ENCODE measurements around the gene CNKSR1.
"Not testable (repeated sequence)": the region's sequence is repeated elsewhere in the genome, so short reads cannot be mapped to it uniquely, and the experiment has no call there.

The CNKSR1 gene

DNA sequence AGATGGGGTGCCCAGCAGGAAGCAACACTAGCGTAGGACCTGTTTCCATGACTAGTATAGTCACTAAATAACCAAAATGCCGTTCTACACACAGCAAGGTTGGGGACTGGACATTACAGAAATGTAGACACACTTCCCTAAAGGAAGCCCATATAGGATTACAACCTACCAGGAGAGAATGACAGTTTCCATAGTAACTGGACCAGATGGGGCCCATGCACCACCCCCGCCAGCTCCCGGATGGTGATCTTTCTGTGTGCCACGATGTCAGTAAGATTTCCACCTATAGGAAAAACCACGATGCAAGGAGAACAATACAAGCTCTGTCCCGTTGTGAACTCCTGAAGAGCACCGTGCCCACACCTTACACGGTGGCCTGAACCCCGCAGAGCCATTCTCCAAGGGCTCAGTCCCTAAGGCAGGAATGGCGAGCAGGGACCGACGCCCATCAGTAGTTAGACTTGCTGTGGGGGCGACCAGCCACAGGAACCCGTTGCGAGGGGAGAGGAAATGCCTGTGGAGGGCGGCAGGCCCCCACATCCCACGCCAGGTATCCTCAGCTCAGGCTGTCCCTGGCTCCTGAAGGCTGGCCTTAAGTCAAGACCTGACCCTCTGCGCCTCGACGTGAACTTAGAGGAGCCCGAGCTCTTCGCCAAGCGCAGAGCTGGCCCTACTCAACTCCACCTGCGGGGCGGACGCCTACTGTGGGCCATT is 43.1 kb downstream of the CNKSR1 start:
- H3K27ac ChIP-seq, result no peak overlapping the region
- TF ChIP-seq, protein P1, sequence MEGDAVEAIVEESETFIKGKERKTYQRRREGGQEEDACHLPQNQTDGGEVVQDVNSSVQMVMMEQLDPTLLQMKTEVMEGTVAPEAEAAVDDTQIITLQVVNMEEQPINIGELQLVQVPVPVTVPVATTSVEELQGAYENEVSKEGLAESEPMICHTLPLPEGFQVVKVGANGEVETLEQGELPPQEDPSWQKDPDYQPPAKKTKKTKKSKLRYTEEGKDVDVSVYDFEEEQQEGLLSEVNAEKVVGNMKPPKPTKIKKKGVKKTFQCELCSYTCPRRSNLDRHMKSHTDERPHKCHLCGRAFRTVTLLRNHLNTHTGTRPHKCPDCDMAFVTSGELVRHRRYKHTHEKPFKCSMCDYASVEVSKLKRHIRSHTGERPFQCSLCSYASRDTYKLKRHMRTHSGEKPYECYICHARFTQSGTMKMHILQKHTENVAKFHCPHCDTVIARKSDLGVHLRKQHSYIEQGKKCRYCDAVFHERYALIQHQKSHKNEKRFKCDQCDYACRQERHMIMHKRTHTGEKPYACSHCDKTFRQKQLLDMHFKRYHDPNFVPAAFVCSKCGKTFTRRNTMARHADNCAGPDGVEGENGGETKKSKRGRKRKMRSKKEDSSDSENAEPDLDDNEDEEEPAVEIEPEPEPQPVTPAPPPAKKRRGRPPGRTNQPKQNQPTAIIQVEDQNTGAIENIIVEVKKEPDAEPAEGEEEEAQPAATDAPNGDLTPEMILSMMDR (conservative IDR thresholded peaks at IDR 0.05), result no peak
- TF ChIP-seq ZFX (IDR thresholded peaks at IDR 0.05), result no peak

DNA sequence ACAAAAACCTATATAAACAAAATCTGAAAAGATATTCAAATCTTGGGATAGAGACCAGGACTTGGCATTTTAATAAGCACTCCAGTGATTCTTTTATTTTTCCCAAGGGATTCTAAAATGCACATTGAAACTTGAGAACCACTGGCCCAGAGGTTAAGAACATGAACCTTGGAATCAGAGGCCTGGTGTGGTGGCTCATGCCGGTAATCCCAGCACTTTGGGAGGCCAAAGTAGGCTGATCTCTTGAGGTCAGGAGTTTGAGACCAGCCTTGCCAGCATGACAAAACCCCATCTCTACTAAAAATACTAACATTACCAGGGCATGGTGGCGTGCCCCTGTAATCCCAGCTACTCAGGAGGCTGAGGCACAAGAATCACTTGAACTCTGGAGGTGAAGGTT is 43.8 kb downstream of the CNKSR1 start:
- no peak overlapping the region for H3K27ac ChIP-seq
- TF ChIP-seq, protein P1 (conservative IDR thresholded peaks at IDR 0.05), result no peak
- TF ChIP-seq ZFX (IDR thresholded peaks at IDR 0.05), result no peak

DNA sequence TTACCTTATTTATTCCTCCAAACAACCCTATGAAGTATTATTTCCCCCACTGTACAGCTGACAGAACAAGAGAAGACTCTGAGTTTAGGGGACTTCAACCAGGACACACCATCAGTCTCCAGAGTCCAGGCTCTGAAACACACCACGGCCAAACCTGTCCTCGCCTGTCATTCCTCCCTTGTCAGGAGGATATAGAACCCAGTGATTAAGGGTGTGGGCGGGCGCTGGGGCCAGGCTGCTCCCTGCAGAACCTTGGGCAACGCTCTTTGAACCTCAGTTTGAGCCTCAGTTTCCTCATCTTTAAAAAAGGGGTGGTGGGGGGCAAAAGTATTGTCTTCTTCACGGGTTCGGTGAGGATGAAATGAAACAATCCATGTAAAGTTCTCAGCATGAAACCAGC is 47.3 kb downstream of the CNKSR1 start:
- no peak for TF ChIP-seq ZFX (IDR thresholded peaks at IDR 0.05)
- TF ChIP-seq, protein P1 (conservative IDR thresholded peaks at IDR 0.05), result no peak
- H3K27ac ChIP-seq, result no peak overlapping the region

DNA sequence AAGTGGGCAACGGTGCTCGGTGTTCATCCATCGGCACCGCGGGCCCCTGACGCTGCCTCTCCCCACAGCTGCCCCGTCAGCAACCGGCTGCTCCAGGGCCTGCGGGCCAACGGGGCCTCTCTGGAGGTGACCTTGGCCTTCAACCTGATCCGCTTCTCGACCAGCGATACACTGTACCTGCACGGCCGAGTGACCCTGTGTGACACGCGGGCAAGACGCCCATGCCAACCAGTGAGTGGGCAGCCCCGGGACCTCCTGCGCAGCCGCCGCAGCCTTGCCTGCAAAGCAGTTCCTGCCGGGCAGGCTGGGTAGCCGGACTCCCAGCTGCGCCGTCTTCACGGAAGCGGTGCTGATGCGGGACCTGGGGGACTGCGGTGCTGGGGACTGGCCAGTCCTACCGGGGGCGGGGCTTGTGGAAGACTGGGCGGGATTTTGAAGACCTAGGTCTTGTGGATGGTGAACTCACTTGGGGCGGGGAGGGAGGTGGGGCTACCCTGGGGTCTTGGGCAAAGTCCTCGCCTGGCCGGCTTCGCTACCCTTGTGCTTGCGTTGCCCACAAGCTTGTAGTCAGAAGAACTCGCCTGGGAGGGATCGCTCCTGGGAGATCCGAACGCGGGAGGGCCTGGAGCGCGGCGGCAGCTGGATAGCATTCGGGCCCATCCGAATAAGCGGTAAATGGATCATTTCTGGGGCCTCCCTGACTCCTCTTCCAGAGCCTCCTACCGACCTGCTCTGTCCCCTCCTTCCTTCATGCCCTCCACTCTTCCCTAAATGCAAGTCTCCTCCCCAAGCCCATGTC is 47.9 kb downstream of the CNKSR1 start:
- no peak for TF ChIP-seq ZFX (IDR thresholded peaks at IDR 0.05)
- TF ChIP-seq, protein P1 (conservative IDR thresholded peaks at IDR 0.05), result no peak
- H3K27ac ChIP-seq, result no peak overlapping the region

DNA sequence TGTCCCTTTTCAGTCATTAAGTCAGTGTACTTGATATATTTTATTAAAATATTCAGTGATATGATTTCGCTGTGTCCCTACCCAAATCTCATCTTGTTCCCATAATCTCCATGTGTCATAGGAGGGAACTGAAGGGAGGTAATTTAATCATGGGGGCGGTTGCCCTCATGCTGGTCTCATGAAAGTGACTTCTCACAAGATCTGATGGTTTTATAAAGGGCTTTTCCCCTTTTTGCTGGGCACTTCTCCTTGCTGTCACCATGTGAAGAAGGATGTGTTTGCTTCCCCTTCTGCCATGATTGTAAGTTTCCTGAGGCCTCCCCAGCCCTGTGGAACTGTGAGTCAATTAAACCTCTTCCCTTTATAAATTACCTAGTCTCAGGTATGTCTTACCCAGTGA is 53.4 kb downstream of the CNKSR1 start:
- not testable (repeated sequence) for H3K27ac ChIP-seq

DNA sequence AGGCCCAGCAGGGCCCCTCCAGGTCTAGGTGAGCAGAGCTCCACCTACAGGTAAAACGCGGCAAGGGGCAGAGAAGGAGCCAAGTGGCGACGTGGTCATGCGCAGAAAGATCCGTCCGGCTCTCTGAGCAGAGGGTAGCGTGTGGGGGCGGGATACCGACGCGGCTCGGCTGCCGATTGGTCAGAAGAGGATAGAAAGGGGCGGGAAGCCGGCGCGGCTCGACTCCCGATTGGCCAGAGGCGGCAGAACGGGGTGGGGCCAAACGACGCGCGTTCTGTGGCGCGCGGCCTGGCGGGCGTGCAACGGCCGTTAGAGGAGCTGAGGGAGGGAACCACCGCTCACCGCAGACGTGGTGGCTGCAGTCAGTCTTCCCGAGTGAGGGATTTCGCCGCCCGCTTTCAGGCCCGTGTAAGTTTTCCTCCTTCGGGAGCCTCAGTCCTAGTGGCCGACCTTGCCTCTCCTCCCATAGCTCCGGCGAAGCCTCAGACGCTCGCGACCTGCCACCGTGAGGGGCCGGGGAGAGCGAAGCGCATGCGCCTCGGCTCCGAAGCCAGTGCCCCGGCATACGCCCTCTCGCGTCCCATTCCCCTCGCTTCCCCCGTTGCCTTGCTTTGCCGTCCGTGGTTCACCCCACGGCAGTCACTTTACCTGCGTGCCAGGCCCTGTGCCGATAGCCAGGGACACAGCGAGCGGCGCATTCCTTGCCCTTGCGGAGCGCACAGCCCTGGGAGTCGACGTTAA is 56.8 kb downstream of the CNKSR1 start, which contains the start of gene CEP85:
Gene CEP85 (plus strand): TSS at position 298 of the 741 bp plus-strand sequence. CDS start 5,584 bp downstream, outside the sequence.
- peak within 1 kb of the TSS; percentile 85 for H3K27ac ChIP-seq
- TF ChIP-seq, protein P1 (conservative IDR thresholded peaks at IDR 0.05), result peak; percentile 88
- TF ChIP-seq ZFX (IDR thresholded peaks at IDR 0.05), result 0 out of 2 replicates have a peak, but pooled peaks have one; percentile 36

DNA sequence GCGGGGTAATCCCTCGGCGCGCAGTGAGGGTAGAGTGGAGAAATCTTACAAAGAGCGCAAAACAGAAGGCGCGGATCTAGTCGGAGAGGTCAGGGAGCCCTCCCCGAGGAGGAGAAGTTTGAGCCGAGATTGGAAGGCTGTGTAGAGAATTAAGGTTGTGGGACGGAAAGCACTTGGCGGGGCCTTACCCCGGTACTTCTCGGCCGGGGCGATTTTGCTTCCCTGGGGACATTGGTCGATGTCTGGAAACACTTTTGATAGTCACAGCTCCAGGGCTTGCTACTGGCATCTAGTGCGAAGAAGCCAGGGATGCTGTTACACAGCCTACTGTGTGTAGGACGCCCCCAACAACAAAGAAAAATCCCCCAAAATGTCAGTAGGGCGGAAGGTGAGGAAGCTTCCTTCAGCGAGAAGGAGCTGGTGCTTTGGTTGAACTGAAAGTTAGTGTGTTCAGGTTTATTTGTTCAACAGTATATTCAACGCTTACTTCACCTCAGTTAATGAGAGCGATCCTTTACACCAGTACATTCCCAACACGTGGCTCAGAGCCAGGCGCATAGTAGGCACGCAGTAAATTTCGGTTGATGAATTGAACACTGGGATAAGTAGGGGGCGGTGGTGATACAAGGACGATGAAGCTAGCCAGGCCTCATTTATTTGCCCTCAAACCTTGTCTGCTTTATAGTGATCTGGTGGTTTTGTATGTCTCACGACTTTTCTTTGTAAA is 57.5 kb downstream of the CNKSR1 start:
- H3K27ac ChIP-seq, result peak overlapping the region; percentile 85
- TF ChIP-seq ZFX (IDR thresholded peaks at IDR 0.05), result no peak
- TF ChIP-seq, protein P1 (conservative IDR thresholded peaks at IDR 0.05), result no peak

Measured in C4-2B (cell line).